Measurements from ENCODE around the gene COMMD10. TPM values are rescaled to one million over a fixed set of nuclear protein-coding genes. Genes with fewer than 3 reads are reported as not detected.
A peak's percentile ranks its signal among the peaks of the same experiment; 100 is the strongest.

Gene COMMD10
- total and polyA plus RNA-seq, 2 of the 8 experiments (the other 6 are each of a cell fraction or from before 2014, with no cell fraction given), result 16.5 to 43.4 TPM

DNA sequence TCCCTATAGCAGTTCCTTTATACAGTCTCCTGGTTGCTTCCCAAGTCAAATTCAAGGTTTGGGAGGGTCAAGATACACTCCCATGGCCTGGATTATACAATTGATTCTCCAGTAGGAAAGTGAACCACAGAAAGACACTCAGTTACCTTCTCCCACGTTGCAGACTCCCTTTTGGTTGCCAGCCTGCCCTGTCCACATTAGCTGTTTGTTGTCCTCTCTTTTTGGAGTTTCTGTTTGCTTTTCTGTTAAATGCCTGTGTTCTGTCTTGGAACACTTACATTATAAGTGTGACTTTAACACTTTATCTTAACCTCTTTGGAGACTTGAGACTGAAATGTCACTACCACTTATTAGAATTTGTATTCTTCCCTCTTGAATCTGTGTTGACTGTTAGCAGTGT lies 30.3 kb downstream of the COMMD10 start:
- no peak overlapping the region for H2AFZ ChIP-seq (ENCODE audit: low read length)
- no peak overlapping the region for H2AK5ac ChIP-seq (ENCODE audit: low read depth, low read length)
- no peak overlapping the region for H4K91ac ChIP-seq (replicated peaks; ENCODE audit: insufficient read length, low read length)
- H3K27ac ChIP-seq (ENCODE audit: low read depth, low read length), result no peak overlapping the region
- H2BK15ac ChIP-seq (ENCODE audit: low read length), result no peak overlapping the region
- H3K18ac ChIP-seq (ENCODE audit: extremely low read depth, low read length), result no peak overlapping the region
- H3K36me3 ChIP-seq (ENCODE audit: control insufficient read depth in 2 of 4, insufficient read depth in 4 of 4, low read length in 3 of 4), result peaks cover 0 to 4% (median 0%) of the 10 kb centered on the region in 4 experiments; a peak in 1 of 8 replicates
- peaks cover 4 to 39% of the 10 kb centered on the region in 2 experiments; a peak in 2 of 4 replicates for H3K79me2 ChIP-seq (ENCODE audit: control insufficient read depth in 1 of 2, insufficient read depth in 2 of 2, low read length in 2 of 2)
- H2BK5ac ChIP-seq (ENCODE audit: low read depth, low read length), result no peak overlapping the region
- no peaks in the 10 kb centered on the region for H4K20me1 ChIP-seq (replicated peaks in 1 of 2; ENCODE audit: control insufficient read depth in 1 of 2, insufficient read depth in 2 of 2, low read length in 2 of 2)
- no peak overlapping the region for H2BK12ac ChIP-seq (ENCODE audit: low read depth, low read length)
- H3K4ac ChIP-seq (replicated peaks; ENCODE audit: insufficient read length, low read depth, low read length), result no peak overlapping the region
- no peak overlapping the region for H4K8ac ChIP-seq (ENCODE audit: extremely low read depth, insufficient read depth, low read length)
- POLR2A ChIA-PET (ENCODE audit: partially characterized antibody), result no interaction called here
- DNase-seq (ENCODE audit: low read depth in 1 of 2, low spot score in 2 of 2), result no peak
- H3K4me3 ChIP-seq (ENCODE audit: extremely low read depth in 1 of 4, insufficient read depth in 2 of 4, low read depth in 3 of 4, low read length in 4 of 4), result no peak overlapping the region
- H3K79me1 ChIP-seq (ENCODE audit: low read depth, low read length), result peaks cover 2% of the 10 kb centered on the region; the same call in 1 of the 2 replicates
- H3K27me3 ChIP-seq (replicated peaks in 1 of 4; ENCODE audit: control insufficient read depth in 3 of 4, extremely low read depth in 1 of 4, insufficient read depth in 3 of 4, low read length in 3 of 4), result no peaks in the 10 kb centered on the region
- CTCF ChIA-PET (ENCODE audit: partially characterized antibody), result no interaction called here
- no peak overlapping the region for H2BK120ac ChIP-seq (replicated peaks; ENCODE audit: low read depth, low read length)
- H3K9me3 ChIP-seq (ENCODE audit: insufficient read depth in 2 of 2, low read depth in 1 of 2, low read length in 1 of 2), result peaks cover 2 to 3% of the 10 kb centered on the region in 2 experiments; a peak in 2 of 4 replicates
- peaks cover 0 to 3% (median 0%) of the 10 kb centered on the region in 4 experiments; a peak in 1 of 7 replicates for H3K4me1 ChIP-seq (replicated peaks in 1 of 4; ENCODE audit: control insufficient read depth in 3 of 4, insufficient read depth in 4 of 4, low read length in 3 of 4)
- no peak overlapping the region for H2BK20ac ChIP-seq (ENCODE audit: low read length)
- 0 out of 2 replicates have a peak, but pooled peaks cover 1% of the 10 kb centered on the region for H3K23me2 ChIP-seq (ENCODE audit: low read depth, low read length)
- H3K9ac ChIP-seq (replicated peaks in 1 of 4; ENCODE audit: extremely low read depth in 1 of 4, low read depth in 3 of 4, low read length in 3 of 4), result no peak overlapping the region
- no peak overlapping the region for H4K5ac ChIP-seq (ENCODE audit: insufficient read length, low read depth, low read length)
- no peak overlapping the region for H3K14ac ChIP-seq (ENCODE audit: insufficient read length)
- H3K4me2 ChIP-seq (ENCODE audit: insufficient read depth in 1 of 2, low read depth in 2 of 2, low read length in 2 of 2), result no peak overlapping the region; a peak in 1 of 4 replicates
- H3K23ac ChIP-seq (ENCODE audit: insufficient read length), result no peak overlapping the region
- no peak overlapping the region for H3K56ac ChIP-seq (replicated peaks; ENCODE audit: insufficient read length, low read depth, low read length)
- WGBS, 2 experiments (ENCODE audit: extremely low coverage in 1 of 2, insufficient coverage in 1 of 2, insufficient read length in 1 of 2, insufficient replicate concordance in 2 of 2, low coverage in 1 of 2, low lambda C conversion rate in 2 of 2, missing lambda C conversion rate in 1 of 2), result 88% methylated on average over 1 of the region's 1 CpG; no CpG with 5 or more reads in 1 of the 2 experiments
- FAIRE-seq, result peak; percentile 7
- TF ChIP-seq HDAC6 (IDR thresholded peaks at IDR 0.05; ENCODE audit: low read depth, low read length), result no peak

Measured in H1 (cell line).